HEK293 (cell line): ENCODE results near the gene HEG1.

ENCODE experiments used
- CTCF ChIP-seq: fragments of 450-650 bp; formaldehyde crosslinking; IDR thresholded peaks from 2 replicates; pipeline ENCODE4 v1.5.1; 2016; ENCODE audit warnings: missing biosample characterization, missing genetic modification characterization
- TF ChIP-seq, protein P1 (sequence below): fragments of 450-650 bp; formaldehyde crosslinking; IDR thresholded peaks from 2 replicates; pipeline ENCODE4 v1.5.1; 2016; ENCODE audit warnings: missing biosample characterization, missing genetic modification characterization

- no peak for TF ChIP-seq CTCF (tag by site-specific recombination)
- TF ChIP-seq, protein P1, sequence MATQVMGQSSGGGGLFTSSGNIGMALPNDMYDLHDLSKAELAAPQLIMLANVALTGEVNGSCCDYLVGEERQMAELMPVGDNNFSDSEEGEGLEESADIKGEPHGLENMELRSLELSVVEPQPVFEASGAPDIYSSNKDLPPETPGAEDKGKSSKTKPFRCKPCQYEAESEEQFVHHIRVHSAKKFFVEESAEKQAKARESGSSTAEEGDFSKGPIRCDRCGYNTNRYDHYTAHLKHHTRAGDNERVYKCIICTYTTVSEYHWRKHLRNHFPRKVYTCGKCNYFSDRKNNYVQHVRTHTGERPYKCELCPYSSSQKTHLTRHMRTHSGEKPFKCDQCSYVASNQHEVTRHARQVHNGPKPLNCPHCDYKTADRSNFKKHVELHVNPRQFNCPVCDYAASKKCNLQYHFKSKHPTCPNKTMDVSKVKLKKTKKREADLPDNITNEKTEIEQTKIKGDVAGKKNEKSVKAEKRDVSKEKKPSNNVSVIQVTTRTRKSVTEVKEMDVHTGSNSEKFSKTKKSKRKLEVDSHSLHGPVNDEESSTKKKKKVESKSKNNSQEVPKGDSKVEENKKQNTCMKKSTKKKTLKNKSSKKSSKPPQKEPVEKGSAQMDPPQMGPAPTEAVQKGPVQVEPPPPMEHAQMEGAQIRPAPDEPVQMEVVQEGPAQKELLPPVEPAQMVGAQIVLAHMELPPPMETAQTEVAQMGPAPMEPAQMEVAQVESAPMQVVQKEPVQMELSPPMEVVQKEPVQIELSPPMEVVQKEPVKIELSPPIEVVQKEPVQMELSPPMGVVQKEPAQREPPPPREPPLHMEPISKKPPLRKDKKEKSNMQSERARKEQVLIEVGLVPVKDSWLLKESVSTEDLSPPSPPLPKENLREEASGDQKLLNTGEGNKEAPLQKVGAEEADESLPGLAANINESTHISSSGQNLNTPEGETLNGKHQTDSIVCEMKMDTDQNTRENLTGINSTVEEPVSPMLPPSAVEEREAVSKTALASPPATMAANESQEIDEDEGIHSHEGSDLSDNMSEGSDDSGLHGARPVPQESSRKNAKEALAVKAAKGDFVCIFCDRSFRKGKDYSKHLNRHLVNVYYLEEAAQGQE, result no peak
Observed at GRCh38 chr3:125061646-125062045, 5.8 kb upstream of the HEG1 start.
